HG03280 (cell line): ENCODE measurements around the gene DFFA.
"Not testable (repeated sequence)": the region's sequence is repeated elsewhere in the genome, so short reads cannot be mapped to it uniquely, and the experiment has no call there.

Source experiments
- ATAC-seq: cut with Tn5 transposase; IDR thresholded peaks from one replicate; pipeline ENCODE4 v1.9.1; 2021; ENCODE audit warnings: mild to moderate bottlenecking, moderate library complexity; ENCODE audit not compliant: unreplicated experiment

Gene DFFA

GRCh38 chr1:10431070-10431730 lies 41.1 kb downstream of the DFFA start:
- ATAC-seq: no peak

GRCh38 chr1:10430216-10431069 lies 41.9 kb downstream of the DFFA start, which contains the start of gene CENPS:
TSS of gene CENPS (plus strand) at chr1:10430433. CDS start at chr1:10430518, 85 bp downstream.
- ATAC-seq: peak; percentile 80

DNA sequence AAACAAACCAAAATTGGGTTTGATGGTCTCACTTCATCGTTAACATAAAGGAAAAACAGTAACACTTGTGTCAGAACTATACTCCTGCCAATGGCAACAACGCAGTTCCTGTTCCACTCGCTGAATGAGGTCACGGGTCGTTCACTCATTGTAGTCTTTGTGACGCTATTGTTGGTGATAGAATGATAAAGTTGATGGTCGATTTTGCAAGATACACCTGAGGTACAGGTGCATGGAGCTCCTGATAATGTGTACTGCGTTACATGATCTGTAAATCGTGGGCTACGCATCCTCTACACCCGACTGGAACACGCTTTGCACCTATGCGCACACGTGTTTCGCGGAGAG lies 42.5 kb downstream of the DFFA start:
- ATAC-seq: peak; percentile 2

DNA sequence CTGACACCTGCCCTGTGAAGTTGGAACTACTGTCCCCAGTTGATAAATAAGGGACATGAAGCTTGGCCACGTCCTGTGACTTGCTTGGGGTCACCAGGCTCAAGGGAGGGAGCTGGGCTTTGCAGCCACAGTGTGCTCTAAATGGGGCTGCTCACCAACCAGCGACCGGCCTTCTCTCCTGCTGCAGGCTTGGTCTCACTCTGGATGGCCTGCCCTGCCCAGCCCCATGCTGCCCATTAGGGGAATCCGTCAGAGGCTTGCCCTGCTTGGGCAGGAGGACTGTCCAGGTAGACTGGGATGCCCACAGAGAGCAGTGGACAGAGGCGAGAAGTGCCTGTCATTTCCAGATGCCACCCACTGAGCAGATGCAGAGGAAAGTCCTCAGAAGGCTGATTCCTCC lies 43.3 kb downstream of the DFFA start:
- ATAC-seq: no peak

DNA sequence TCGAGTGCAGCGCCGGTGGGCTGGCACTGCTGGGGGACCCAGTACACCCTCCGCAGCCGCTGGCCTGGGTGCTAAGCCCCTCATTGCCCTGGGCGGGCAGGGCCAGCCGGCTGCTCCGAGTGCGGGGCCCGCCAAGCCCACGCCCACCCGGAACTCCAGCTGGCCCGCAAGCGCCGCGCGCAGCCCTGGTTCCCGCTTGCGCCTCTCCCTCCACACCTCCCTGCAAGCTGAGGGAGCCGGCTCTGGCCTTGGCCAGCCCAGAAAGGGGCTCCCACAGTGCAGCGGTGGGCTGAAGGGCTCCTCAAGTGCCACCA lies 45.8 kb downstream of the DFFA start:
- ATAC-seq: not testable (repeated sequence)

GRCh38 chr1:10425826-10426534 lies 46.3 kb downstream of the DFFA start:
- ATAC-seq: not testable (repeated sequence)

GRCh38 chr1:10424651-10425050 lies 47.7 kb downstream of the DFFA start:
- no peak for ATAC-seq

DNA sequence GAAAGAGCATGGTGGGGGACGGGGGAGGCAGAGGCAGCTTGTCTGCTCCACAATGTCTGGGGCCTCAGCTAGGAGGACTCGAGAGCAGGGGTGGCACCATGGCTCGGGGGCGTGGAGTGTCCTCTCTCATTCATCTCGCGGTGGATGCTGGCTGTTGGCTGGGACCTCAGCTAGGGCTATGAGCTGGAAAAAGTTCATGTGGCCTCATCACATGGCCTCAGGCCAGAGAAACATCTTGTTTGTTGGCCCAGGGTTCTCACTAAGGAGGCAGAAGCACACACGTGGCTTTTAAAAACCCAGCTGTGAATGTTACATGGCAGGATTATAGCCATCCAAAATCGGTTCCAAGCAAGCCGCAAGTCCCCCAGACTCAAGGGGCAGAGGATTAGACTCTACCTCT lies 48.3 kb downstream of the DFFA start:
- ATAC-seq: no peak

DNA sequence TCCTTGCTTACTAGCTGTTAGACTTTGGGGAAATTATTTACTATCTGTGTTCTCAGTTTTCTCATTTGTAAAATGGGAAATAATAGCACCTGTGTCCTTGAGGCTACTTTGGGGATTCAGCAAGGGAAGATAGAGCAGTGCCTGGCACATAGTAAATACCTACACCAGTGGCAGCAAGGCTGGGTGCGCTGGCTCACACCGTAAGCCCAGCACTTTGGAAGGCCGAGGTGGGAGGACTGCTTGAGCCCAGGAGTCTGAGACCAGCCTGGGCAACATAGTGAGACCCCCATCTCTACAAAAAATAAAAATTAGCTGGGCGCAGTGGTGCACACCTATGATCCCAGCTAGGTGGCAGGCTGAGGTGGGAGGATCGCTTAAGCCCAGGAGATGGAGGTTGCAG lies 50.7 kb downstream of the DFFA start:
- ATAC-seq: no peak

- ATAC-seq: no peak
Measured at GRCh38 chr1:10419351-10419750, 53.0 kb downstream of the DFFA start.

DNA sequence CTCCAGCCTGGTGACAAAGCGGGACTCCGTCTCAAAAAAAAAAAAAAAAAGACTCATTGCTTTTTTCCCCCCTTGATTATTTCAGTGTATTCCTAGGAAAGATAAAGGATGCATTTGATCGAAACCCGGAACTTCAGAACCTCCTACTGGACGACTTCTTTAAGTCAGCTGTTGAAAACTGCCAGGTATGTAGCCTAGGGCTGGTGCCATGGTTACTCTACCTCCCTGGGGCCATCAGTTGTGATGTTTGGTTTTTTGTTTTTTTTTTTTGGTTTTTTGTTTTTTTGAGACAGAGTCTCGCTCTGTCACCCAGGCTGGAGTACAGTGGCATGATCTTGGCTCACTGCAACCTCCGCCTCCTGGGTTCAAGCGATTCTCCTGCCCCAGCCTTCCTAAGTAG lies 53.6 kb downstream of the DFFA start:
- not testable (repeated sequence) for ATAC-seq

DNA sequence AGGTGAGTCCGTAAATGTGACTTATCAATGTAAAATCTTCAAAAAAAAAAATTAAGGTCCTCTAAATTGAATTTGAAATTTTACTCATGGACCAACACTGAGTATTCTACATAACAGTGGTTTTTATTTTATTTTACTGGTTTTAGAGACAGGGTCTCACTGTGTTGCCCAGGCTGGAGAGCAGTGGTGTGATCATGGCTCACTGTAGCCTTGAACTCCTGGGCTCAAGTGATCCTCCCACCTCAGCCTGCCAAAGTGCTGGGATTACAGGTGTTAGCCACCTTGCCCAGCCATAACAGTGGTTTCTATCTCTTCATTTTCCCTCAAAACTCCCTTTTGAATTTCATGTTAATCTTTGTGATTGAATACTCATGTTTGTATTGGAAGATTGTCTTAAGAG lies 56.4 kb downstream of the DFFA start:
- ATAC-seq: not testable (repeated sequence)

DNA sequence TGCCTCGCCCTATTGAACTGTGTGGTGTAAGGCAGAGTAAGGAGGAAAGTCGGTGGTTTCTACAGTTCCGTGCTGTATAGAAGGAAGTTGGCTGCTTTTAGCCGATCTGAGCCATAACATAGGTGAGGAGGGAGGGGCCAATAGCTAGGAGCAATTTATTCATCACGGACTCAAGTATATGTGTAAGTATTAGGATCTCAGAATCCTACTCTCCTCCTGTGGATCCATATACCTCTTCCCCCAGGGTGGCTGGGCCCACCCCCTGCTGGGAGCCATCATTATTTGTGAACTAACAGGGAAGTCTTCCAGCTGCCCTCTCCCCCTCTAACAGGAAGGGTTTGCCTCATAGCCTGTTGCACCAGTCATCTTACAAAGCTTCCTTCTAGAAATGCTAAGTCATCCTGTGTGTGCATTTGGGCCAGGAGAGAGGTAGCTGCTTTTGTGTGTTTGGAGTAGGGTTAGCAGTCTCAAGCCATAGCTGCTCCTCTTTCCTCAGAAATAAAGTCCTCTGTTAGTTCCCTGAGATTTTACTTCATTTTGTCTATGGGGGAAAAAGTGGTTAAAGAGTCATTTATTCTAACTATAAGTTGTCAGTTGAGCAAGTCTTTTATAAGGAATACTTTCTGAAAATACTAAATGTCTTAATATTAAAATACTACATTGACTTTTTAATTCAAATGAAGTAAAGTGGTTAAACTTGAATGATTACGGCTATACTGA lies 57.0 kb downstream of the DFFA start:
- ATAC-seq: no peak

GRCh38 chr1:10407201-10407600 lies 65.1 kb downstream of the DFFA start:
- ATAC-seq: no peak
